Measurements from ENCODE around the gene SERTAD3. TPM values are rescaled to one million over a fixed set of nuclear protein-coding genes. Genes with fewer than 3 reads are reported as not detected.

SERTAD3 gene
- total and polyA plus RNA-seq, 2 of the 4 experiments (the other 2 are of a cell fraction), result 20.5 to 23.3 TPM

GRCh38 chr19:40395956-40396355 is 48.2 kb downstream of the SERTAD3 start:
- Histone ChIP-seq H3K36me3 (ENCODE audit: control insufficient read depth, insufficient read depth, low read length) (no peaks in the 10 kb centered on the region), H3K79me1 (ENCODE audit: low read depth in 1 of 2, low read length in 2 of 2) (0 out of 4 replicates have a peak, but pooled peaks cover 0 to 3% of the 10 kb centered on the region in 2 experiments), H2BK5ac (ENCODE audit: low read depth, low read length, poor library complexity, severe bottlenecking) (no peak overlapping the region), H2AK9ac (replicated peaks; ENCODE audit: low read depth, low read length, poor library complexity) (no peak overlapping the region), H3K14ac (replicated peaks; ENCODE audit: low read depth, low read length) (no peak overlapping the region), H3K4me1 (ENCODE audit: control insufficient read depth, insufficient read depth, low read length) (no peaks in the 10 kb centered on the region), H3K4ac (ENCODE audit: low read depth, low read length) (no peak overlapping the region), H2BK20ac (ENCODE audit: low read depth, low read length) (no peak overlapping the region), H3K9me3 (ENCODE audit: control insufficient read depth, insufficient read depth, low read length) (no peaks in the 10 kb centered on the region), H4K20me1 (ENCODE audit: insufficient read depth, low read length) (no peaks in the 10 kb centered on the region), H3K4me2 (ENCODE audit: low read depth, low read length) (no peak overlapping the region), H3K9ac (ENCODE audit: low read depth, low read length) (no peak overlapping the region), H2BK120ac (ENCODE audit: low read depth, low read length) (no peak overlapping the region), H4K8ac (ENCODE audit: low read depth in 2 of 2, low read length in 2 of 2) (no peak overlapping the region), H3K23ac (ENCODE audit: low read depth, low read length) (no peak overlapping the region), H3K27me3 (ENCODE audit: control insufficient read depth, insufficient read depth, low read length) (no peaks in the 10 kb centered on the region), H2AFZ (replicated peaks; ENCODE audit: low read length, poor library complexity) (no peak overlapping the region), H4K91ac (ENCODE audit: insufficient read depth, low read depth, low read length) (no peak overlapping the region), H2AK5ac (ENCODE audit: low read depth, low read length) (no peak overlapping the region), H3K27ac (ENCODE audit: insufficient read depth, low read length) (no peak overlapping the region), H3K18ac (ENCODE audit: low read depth, low read length) (no peak overlapping the region), H3K56ac (ENCODE audit: extremely low read depth, insufficient read depth, low read length) (no peak overlapping the region), H3K4me3 (ENCODE audit: insufficient read depth, low read depth, low read length) (no peak overlapping the region), H3K9me1 (ENCODE audit: insufficient read depth, low read length) (no peaks in the 10 kb centered on the region), H2BK15ac (ENCODE audit: low read depth, low read length) (no peak overlapping the region), H4K5ac (ENCODE audit: low read depth, low read length) (no peak overlapping the region)
- no peak for DNase-seq
- ATAC-seq (ENCODE audit: low read depth), result no peak
- no TSS peak for BruUV-seq (replicated peaks)
- ChIA-PET POLR2A (ENCODE audit: unreplicated experiment) (interaction anchor here (0.6 kb wide), 1 partner anchor 960 kb away, joined by 3 read pairs; the partner anchor contains the start of gene RPS16), CTCF (no interaction called here)
- dilution Hi-C loops (cut with HindIII; ENCODE audit: low sequenced_read_pairs, unreplicated experiment) (no loop called here), intact Hi-C loops (cut with micrococcal nuclease) (no loop called here), in situ Hi-C loops (cut with MboI; ENCODE audit: low sequenced_read_pairs) (no loop called here)
- 91% methylated on average over 12 of the region's 14 CpGs; no CpG with 5 or more reads in 1 of the 2 experiments for WGBS, 2 experiments (ENCODE audit: extremely low coverage in 2 of 2, insufficient read length in 1 of 2)
- no peak for TF ChIP-seq FOS (IDR thresholded peaks at IDR 0.05; ENCODE audit: low read depth, low read length)
- TF ChIP-seq CTCF (conservative IDR thresholded peaks at IDR 0.05; ENCODE audit: low read depth, low read length), result no peak
- TF ChIP-seq BHLHE40 (IDR thresholded peaks at IDR 0.05; ENCODE audit: low read depth, low read length), result no peak
- TF ChIP-seq CHD1 (IDR thresholded peaks at IDR 0.05; ENCODE audit: low read depth, low read length), result no peak
- TF ChIP-seq MAZ (IDR thresholded peaks at IDR 0.05; ENCODE audit: borderline replicate concordance, low read depth, low read length), result no peak
- TF ChIP-seq ELK1 (IDR thresholded peaks at IDR 0.05; ENCODE audit: borderline replicate concordance, low read depth, low read length), result no peak
- TF ChIP-seq RFX5 (IDR thresholded peaks at IDR 0.05; ENCODE audit: low read depth, low read length), result no peak
- TF ChIP-seq MAFK (IDR thresholded peaks at IDR 0.05; ENCODE audit: low read depth, low read length), result no peak
- TF ChIP-seq RAD21 (IDR thresholded peaks at IDR 0.05; ENCODE audit: low read length), result no peak
- TF ChIP-seq RCOR1 (IDR thresholded peaks at IDR 0.05; ENCODE audit: insufficient replicate concordance, low read length), result no peak
- TF ChIP-seq CEBPB (IDR thresholded peaks at IDR 0.05; ENCODE audit: low read depth, low read length), result no peak
- no peak for TF ChIP-seq SMC3 (IDR thresholded peaks at IDR 0.05; ENCODE audit: low read depth, low read length)
- TF ChIP-seq MXI1 (IDR thresholded peaks at IDR 0.05; ENCODE audit: borderline replicate concordance, low read depth, low read length), result no peak
- TF ChIP-seq NFE2L2 (IDR thresholded peaks at IDR 0.05; ENCODE audit: low read depth, low read length), result no peak
- no peak for TF ChIP-seq POLR2A (IDR thresholded peaks at IDR 0.05; ENCODE audit: low read depth, low read length)
- TF ChIP-seq USF2 (IDR thresholded peaks at IDR 0.05; ENCODE audit: low read depth, low read length), result no peak

Data from IMR-90 (cell line).